Uterus (tissue), 4 donors: ENCODE data around the gene NOS1. TPM values are rescaled to one million over a fixed set of nuclear protein-coding genes. Genes with fewer than 3 reads are reported as not detected.
"Not testable (repeated sequence)": the region's sequence is repeated elsewhere in the genome, so short reads cannot be mapped to it uniquely, and the experiment has no call there.

Experiments used
- DNase-seq, 2 donors: peaks; one replicate each; pipeline ENCODE4 v3.0.0-alpha.2; 2019 to 2020
- H3K27ac ChIP-seq, 2 donors: fragments of 200-600 bp; sonication (generic); 1 replicate in 1 of 2; 2 replicates in 1 of 2; pipeline ENCODE4 v1.5.1; 2016 to 2018
- H3K27me3 ChIP-seq, 2 donors: fragments of 200-600 bp; sonication (generic); one replicate each; pipeline ENCODE4 v1.5.1; 2018 to 2019; ENCODE audit warnings: control low read depth in 1 of 2
- H3K36me3 ChIP-seq, 2 donors: fragments of 200-600 bp; sonication (generic); one replicate each; pipeline ENCODE4 v1.5.1; 2019; ENCODE audit warnings: control low read depth in 1 of 2
- H3K4me1 ChIP-seq, 2 donors: fragments of 200-600 bp; sonication (generic); one replicate each; pipeline ENCODE4 v1.5.1; 2018 to 2019; ENCODE audit warnings: control low read depth in 1 of 2
- H3K4me3 ChIP-seq, 2 donors: fragments of 200-600 bp; sonication (generic); 1 replicate in 1 of 2; 2 replicates in 1 of 2; pipeline ENCODE4 v1.5.1; 2018 to 2019; ENCODE audit warnings: mild to moderate bottlenecking in 1 of 2
- H3K9me3 ChIP-seq, 2 donors: fragments of 200-600 bp; sonication (generic); one replicate each; pipeline ENCODE4 v1.5.1; 2019; ENCODE audit warnings: control low read depth in 1 of 2
- CTCF ChIP-seq, 4 experiments: fragments of 200-600 bp in 2 of 4; fragments of 450-650 bp in 2 of 4; sonication (generic) in 2 of 4; IDR thresholded peaks; one replicate each; pipeline ENCODE4 v1.5.1; 2016 to 2019; ENCODE audit warnings: antibody characterized with exemption in 4 of 4, mild to moderate bottlenecking in 2 of 4, moderate library complexity in 1 of 4
- POLR2A ChIP-seq, 2 donors: fragments of 450-650 bp; IDR thresholded peaks; one replicate each; pipeline ENCODE4 v1.6.1; 2016; ENCODE audit warnings: antibody characterized with exemption in 2 of 2, mild to moderate bottlenecking in 1 of 2, moderate library complexity in 1 of 2
- intact Hi-C: fragments of 100-400 bp; cut with DNase I; formaldehyde crosslinking; loops from one replicate; pipeline ENCODE4 v1.15.1; 2023; ENCODE audit warnings: low total_unique reads
- total RNA-seq, 4 donors: library from RNA; depleted of rRNA in 3 of 4; stranded (reverse); fragments of >200 nt in 3 of 4; gene quantifications; one replicate each; pipeline versions ENCODE4 v1.1.0 to v1.2.4, GENCODE V29; 2014 to 2023
- donor health status: DM: yes; HTN: yes; CAD: no.

The NOS1 gene
- total RNA-seq, 4 donors from 2014 or later: 0.59 to 2.2 (median 1.1) TPM; not detected in 1

- no peak overlapping the region for H3K4me3 ChIP-seq
- TF ChIP-seq CTCF (IDR thresholded peaks at IDR 0.05) (no peak), POLR2A (IDR thresholded peaks at IDR 0.05) (no peak)
- no peaks in the 10 kb centered on the region for H3K27me3 ChIP-seq
- intact Hi-C loops: no loop called here
- no peak for DNase-seq
- no peak overlapping the region for H3K27ac ChIP-seq
- no peaks in the 10 kb centered on the region for H3K9me3 ChIP-seq
- H3K36me3 ChIP-seq: no peaks in the 10 kb centered on the region
- H3K4me1 ChIP-seq: no peaks in the 10 kb centered on the region
Observed at GRCh38 chr12:117231750-117232149, 129.7 kb downstream of the NOS1 start.

GRCh38 chr12:117228239-117228638, 133.2 kb downstream of the NOS1 start:
- Histone ChIP-seq H3K27ac (no peak overlapping the region), H3K4me1 (no peaks in the 10 kb centered on the region), H3K27me3 (no peaks in the 10 kb centered on the region), H3K9me3 (no peaks in the 10 kb centered on the region), H3K36me3 (no peaks in the 10 kb centered on the region), H3K4me3 (no peak overlapping the region)
- TF ChIP-seq POLR2A (IDR thresholded peaks at IDR 0.05) (no peak), CTCF (IDR thresholded peaks at IDR 0.05) (no peak)
- DNase-seq: no peak
- intact Hi-C loops: no loop called here

- no peaks in the 10 kb centered on the region for H3K36me3 ChIP-seq
- intact Hi-C loops: no loop called here
- H3K9me3 ChIP-seq: no peaks in the 10 kb centered on the region
- no peak for DNase-seq
- TF ChIP-seq CTCF (IDR thresholded peaks at IDR 0.05) (no peak), POLR2A (IDR thresholded peaks at IDR 0.05) (no peak)
- no peak overlapping the region for H3K4me3 ChIP-seq
- no peak overlapping the region for H3K27ac ChIP-seq
- no peaks in the 10 kb centered on the region for H3K27me3 ChIP-seq
- no peaks in the 10 kb centered on the region for H3K4me1 ChIP-seq
Observed at GRCh38 chr12:117227000-117227653, 134.3 kb downstream of the NOS1 start.

- TF ChIP-seq CTCF (IDR thresholded peaks at IDR 0.05) (no peak), POLR2A (IDR thresholded peaks at IDR 0.05) (no peak)
- Histone ChIP-seq H3K36me3 (no peaks in the 10 kb centered on the region), H3K9me3 (no peaks in the 10 kb centered on the region), H3K27ac (no peak overlapping the region), H3K4me3 (no peak overlapping the region), H3K4me1 (no peaks in the 10 kb centered on the region), H3K27me3 (no peaks in the 10 kb centered on the region)
- DNase-seq: no peak
- intact Hi-C loops: no loop called here
Observed at GRCh38 chr12:117226505-117226904, 134.9 kb downstream of the NOS1 start.

GRCh38 chr12:117225179-117225578, 136.2 kb downstream of the NOS1 start:
- no peaks in the 10 kb centered on the region for H3K4me1 ChIP-seq
- DNase-seq: no peak
- H3K9me3 ChIP-seq: no peaks in the 10 kb centered on the region
- no peaks in the 10 kb centered on the region for H3K36me3 ChIP-seq
- intact Hi-C loops: no loop called here
- no peak for TF ChIP-seq CTCF (IDR thresholded peaks at IDR 0.05)
- TF ChIP-seq POLR2A (IDR thresholded peaks at IDR 0.05): no peak
- H3K27ac ChIP-seq: no peak overlapping the region
- H3K4me3 ChIP-seq: no peak overlapping the region
- no peaks in the 10 kb centered on the region for H3K27me3 ChIP-seq

- not testable (repeated sequence) for H3K9me3 ChIP-seq
Observed at GRCh38 chr12:117220947-117221346, 140.5 kb downstream of the NOS1 start.

More at GRCh38 chr12:117220947-117221346, 140.5 kb downstream of the NOS1 start:
- intact Hi-C loops, H3K36me3 ChIP-seq, H3K4me1 ChIP-seq, H3K4me3 ChIP-seq, H3K27ac ChIP-seq, H3K27me3 ChIP-seq, DNase-seq: not testable (repeated sequence)
